Measurements from ENCODE around the gene NT5C3A.

DNA sequence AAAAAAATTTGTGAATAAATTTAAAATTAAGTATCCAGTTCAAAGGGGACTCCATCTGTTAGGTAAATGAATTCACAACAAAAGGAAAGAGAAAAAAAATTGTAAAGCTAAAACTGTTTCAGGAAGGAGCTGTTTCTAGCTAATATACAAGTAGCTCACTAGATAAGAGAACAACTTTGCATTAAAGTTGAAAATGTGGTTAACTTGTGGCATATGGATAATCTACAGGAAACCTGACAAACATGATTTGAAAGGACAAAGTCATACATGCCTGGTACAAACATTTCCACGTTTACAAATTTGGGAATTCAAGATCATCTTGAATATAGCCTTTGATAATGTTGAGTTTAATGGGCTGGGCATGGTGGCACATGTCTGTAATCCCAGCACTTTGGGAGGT, 8.9 kb downstream of the NT5C3A start:
- TF ChIP-seq FOXJ3 (CRISPR knock-in tag; IDR thresholded peaks at IDR 0.05): no peak
- TF ChIP-seq, protein P1, sequence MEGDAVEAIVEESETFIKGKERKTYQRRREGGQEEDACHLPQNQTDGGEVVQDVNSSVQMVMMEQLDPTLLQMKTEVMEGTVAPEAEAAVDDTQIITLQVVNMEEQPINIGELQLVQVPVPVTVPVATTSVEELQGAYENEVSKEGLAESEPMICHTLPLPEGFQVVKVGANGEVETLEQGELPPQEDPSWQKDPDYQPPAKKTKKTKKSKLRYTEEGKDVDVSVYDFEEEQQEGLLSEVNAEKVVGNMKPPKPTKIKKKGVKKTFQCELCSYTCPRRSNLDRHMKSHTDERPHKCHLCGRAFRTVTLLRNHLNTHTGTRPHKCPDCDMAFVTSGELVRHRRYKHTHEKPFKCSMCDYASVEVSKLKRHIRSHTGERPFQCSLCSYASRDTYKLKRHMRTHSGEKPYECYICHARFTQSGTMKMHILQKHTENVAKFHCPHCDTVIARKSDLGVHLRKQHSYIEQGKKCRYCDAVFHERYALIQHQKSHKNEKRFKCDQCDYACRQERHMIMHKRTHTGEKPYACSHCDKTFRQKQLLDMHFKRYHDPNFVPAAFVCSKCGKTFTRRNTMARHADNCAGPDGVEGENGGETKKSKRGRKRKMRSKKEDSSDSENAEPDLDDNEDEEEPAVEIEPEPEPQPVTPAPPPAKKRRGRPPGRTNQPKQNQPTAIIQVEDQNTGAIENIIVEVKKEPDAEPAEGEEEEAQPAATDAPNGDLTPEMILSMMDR (IDR thresholded peaks at IDR 0.05 in 2 of 3, conservative IDR thresholded peaks at IDR 0.05 in 1 of 3; ENCODE audit: insufficient read depth in 2 of 3, low read depth in 1 of 3, low read length in 3 of 3): no peak
